Dedifferentiated amniotic fluid mesenchymal stem cell (primary cell): ENCODE results near the gene CDC42BPA.
"Not testable (repeated sequence)": the region's sequence is repeated elsewhere in the genome, so short reads cannot be mapped to it uniquely, and the experiment has no call there.

ENCODE experiments used
- DNase-seq: peaks from one replicate; pipeline ENCODE4 v3.0.0-alpha.2; 2016; ENCODE audit errors: extremely low spot score

CDC42BPA gene

GRCh38 chr1:227318016-227318852 is at the start of gene CDC42BPA:
TSS of gene CDC42BPA (minus strand) at chr1:227318492. CDS start at chr1:227317182, 1,310 bp downstream.
- peak; percentile 84 for DNase-seq

GRCh38 chr1:227368009-227368408 is 49.7 kb upstream of the CDC42BPA start:
- no peak for DNase-seq

- no peak for DNase-seq
Observed at GRCh38 chr1:227365473-227366431, 47.5 kb upstream of the CDC42BPA start.

- no peak for DNase-seq
Observed at GRCh38 chr1:227364657-227365056, 46.4 kb upstream of the CDC42BPA start.

GRCh38 chr1:227363825-227364224 is 45.5 kb upstream of the CDC42BPA start:
- DNase-seq = no peak

GRCh38 chr1:227362039-227362438 is 43.7 kb upstream of the CDC42BPA start:
- DNase-seq = peak; percentile 24

- no peak for DNase-seq
Observed at GRCh38 chr1:227357927-227358302, 39.6 kb upstream of the CDC42BPA start.

GRCh38 chr1:227357171-227357926 is 39.1 kb upstream of the CDC42BPA start:
- peak; percentile 71 for DNase-seq

- DNase-seq = no peak
Observed at GRCh38 chr1:227356620-227357146, 38.4 kb upstream of the CDC42BPA start.

GRCh38 chr1:227355542-227356245 is 37.4 kb upstream of the CDC42BPA start:
- DNase-seq = no peak

- no peak for DNase-seq
Observed at GRCh38 chr1:227353186-227353585, 34.9 kb upstream of the CDC42BPA start.

GRCh38 chr1:227352164-227352563 is 33.9 kb upstream of the CDC42BPA start:
- DNase-seq = not testable (repeated sequence)

- no peak for DNase-seq
Observed at GRCh38 chr1:227351443-227351842, 33.2 kb upstream of the CDC42BPA start.

- DNase-seq = no peak
Observed at GRCh38 chr1:227349967-227350366, 31.7 kb upstream of the CDC42BPA start.

- DNase-seq = peak; percentile 85
Observed at GRCh38 chr1:227343727-227344551, 25.6 kb upstream of the CDC42BPA start.

GRCh38 chr1:227343206-227343605 is 24.9 kb upstream of the CDC42BPA start:
- DNase-seq = peak; percentile 73

- no peak for DNase-seq
Observed at GRCh38 chr1:227342075-227342829, 24.0 kb upstream of the CDC42BPA start.

GRCh38 chr1:227336136-227336535 is 17.8 kb upstream of the CDC42BPA start:
- DNase-seq = not testable (repeated sequence)
